ENCODE measurements around the gene ANKRD13C.

ANKRD13C gene

DNA sequence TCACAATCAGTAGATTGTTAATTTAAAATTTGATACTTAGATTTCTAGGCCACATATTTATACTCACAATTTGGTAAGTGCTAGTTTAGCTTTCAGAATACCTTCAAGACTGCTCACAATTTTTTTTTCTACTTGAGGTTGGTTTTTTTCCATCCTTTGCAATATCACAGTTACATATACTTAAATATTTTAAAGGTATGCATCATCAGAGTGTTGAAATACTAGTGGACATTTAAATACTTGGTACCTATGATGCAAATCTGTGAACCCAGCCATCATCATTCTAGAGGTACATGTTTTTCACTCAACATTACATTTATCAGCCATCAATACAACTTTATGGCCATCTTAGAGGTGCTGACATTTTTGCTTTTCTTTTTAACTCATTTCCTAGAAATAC, 143.0 kb downstream of the ANKRD13C start:
- no peak for DNase-seq (ENCODE audit: low read depth)

DNA sequence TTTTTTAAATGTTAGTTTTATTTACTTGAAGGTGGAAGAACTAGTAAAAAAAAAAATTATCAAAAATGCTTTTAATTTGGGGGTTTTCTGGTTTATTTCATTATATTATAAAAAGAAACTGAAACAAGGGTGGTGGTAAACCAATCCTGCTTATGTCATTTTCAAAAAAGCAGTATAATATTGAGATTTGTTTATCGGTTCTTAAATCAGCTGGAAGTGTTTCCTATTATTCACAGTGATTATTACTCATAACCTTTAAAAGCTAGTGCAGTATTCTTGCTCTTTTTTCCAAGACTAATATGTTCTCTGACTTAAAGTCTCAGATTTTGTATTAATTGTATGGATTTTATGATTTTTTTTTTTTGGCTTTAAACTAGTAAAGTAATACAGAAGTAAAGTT, 143.7 kb downstream of the ANKRD13C start:
- no peak for DNase-seq (ENCODE audit: low read depth)
